IMR-90 (cell line): ENCODE data around the gene HOXB8. TPM values are rescaled to one million over a fixed set of nuclear protein-coding genes. Genes with fewer than 3 reads are reported as not detected.

Experiments used
- ATAC-seq: fragments of 200-7000 bp; cut with Tn5 transposase; 2 replicates; pipeline ENCODE4 v1.9.1; 2020; ENCODE audit warnings: low read depth, mild to moderate bottlenecking, moderate library complexity
- BruUV-seq: library from RNA; stranded (reverse); fragments of 400-500 nt; replicated peaks from 2 replicates; lab custom pipeline; 2021; lab: Mats Ljungman, UMichigan
- CTCF ChIA-PET: fragments of 300-600 bp; formaldehyde crosslinking; extraction: SDS; loops from one replicate; lab custom pipeline; 2021; ENCODE audit warnings: antibody characterized with exemption; lab: Yijun Ruan, JAX
- POLR2A ChIA-PET: fragments of 300-600 bp; sonication (Branson Sonifier 250); formaldehyde crosslinking; loops from one replicate; lab custom pipeline; 2022; ENCODE audit warnings: antibody characterized with exemption; ENCODE audit not compliant: unreplicated experiment; lab: Charles Lee
- DNase-seq: peaks from one replicate; pipeline ENCODE4 v3.0.0; 2013
- H2AFZ ChIP-seq: replicated peaks from 2 replicates; pipeline ENCODE3; 2013; ENCODE audit warnings: low read length, mild to moderate bottlenecking; ENCODE audit not compliant: poor library complexity
- H2AK5ac ChIP-seq: 2 replicates; pipeline ENCODE4 v1.6.1; 2013; ENCODE audit warnings: low read depth, low read length, inconsistent platforms
- H2AK9ac ChIP-seq: replicated peaks from 2 replicates; pipeline ENCODE3; 2013; ENCODE audit warnings: mild to moderate bottlenecking, low read depth, low read length, moderate library complexity; ENCODE audit not compliant: poor library complexity
- H2BK120ac ChIP-seq: 2 replicates; pipeline ENCODE4 v1.6.1; 2013; ENCODE audit warnings: low read depth, low read length, inconsistent platforms
- H2BK15ac ChIP-seq: 3 replicates; pipeline ENCODE4 v1.6.1; 2013; ENCODE audit warnings: low read depth, low read length, inconsistent platforms
- H2BK20ac ChIP-seq: 2 replicates; pipeline ENCODE4 v1.6.1; 2013; ENCODE audit warnings: low read depth, mild to moderate bottlenecking, inconsistent platforms, low read length, moderate library complexity
- H2BK5ac ChIP-seq: 2 replicates; pipeline ENCODE4 v1.6.1; 2013; ENCODE audit warnings: mild to moderate bottlenecking, low read depth, low read length, inconsistent platforms; ENCODE audit not compliant: poor library complexity, severe bottlenecking
- H3K14ac ChIP-seq: replicated peaks from 2 replicates; pipeline ENCODE4 v1.6.1; 2013; ENCODE audit warnings: low read depth, low read length, inconsistent platforms
- H3K18ac ChIP-seq: 2 replicates; pipeline ENCODE4 v1.6.1; 2013; ENCODE audit warnings: low read depth, low read length, control low read depth
- H3K23ac ChIP-seq: 2 replicates; pipeline ENCODE4 v1.6.1; 2013; ENCODE audit warnings: low read depth, low read length, inconsistent platforms
- H3K27ac ChIP-seq: 2 replicates; pipeline ENCODE4 v1.5.1; 2013; ENCODE audit warnings: mild to moderate bottlenecking, control low read depth, low read length; ENCODE audit not compliant: insufficient read depth
- H3K27me3 ChIP-seq: 2 replicates; pipeline ENCODE4 v1.6.1; 2013; ENCODE audit warnings: low read length; ENCODE audit not compliant: control insufficient read depth, insufficient read depth
- H3K36me3 ChIP-seq: 2 replicates; pipeline ENCODE4 v1.6.1; 2013; ENCODE audit warnings: low read length, mixed read lengths; ENCODE audit not compliant: control insufficient read depth, insufficient read depth
- H3K4ac ChIP-seq: 2 replicates; pipeline ENCODE4 v1.6.1; 2013; ENCODE audit warnings: low read depth, low read length, inconsistent platforms
- H3K4me1 ChIP-seq: 2 replicates; pipeline ENCODE4 v1.6.1; 2013; ENCODE audit warnings: low read length, mixed read lengths; ENCODE audit not compliant: control insufficient read depth, insufficient read depth
- H3K4me2 ChIP-seq: 2 replicates; pipeline ENCODE4 v1.6.1; 2013; ENCODE audit warnings: low read depth, mild to moderate bottlenecking, control low read depth, low read length, moderate library complexity
- H3K4me3 ChIP-seq: 2 replicates; pipeline ENCODE4 v1.5.1; 2013; ENCODE audit warnings: low read depth, mild to moderate bottlenecking, control low read depth, low read length, moderate library complexity; ENCODE audit not compliant: insufficient read depth
- H3K56ac ChIP-seq: 2 replicates; pipeline ENCODE4 v1.6.1; 2013; ENCODE audit warnings: low read length, inconsistent platforms; ENCODE audit not compliant: insufficient read depth; ENCODE audit errors: extremely low read depth
- H3K79me1 ChIP-seq, 2 experiments: 2 replicates each; pipeline ENCODE4 v1.6.1; 2013; ENCODE audit warnings: low read length in 2 of 2, inconsistent platforms in 1 of 2, low read depth in 1 of 2
- H3K9ac ChIP-seq: 2 replicates; pipeline ENCODE4 v1.6.1; 2013; ENCODE audit warnings: low read depth, low read length, control low read depth
- H3K9me1 ChIP-seq: 2 replicates; pipeline ENCODE4 v1.6.1; 2013; ENCODE audit warnings: low read length, inconsistent platforms; ENCODE audit not compliant: insufficient read depth
- H3K9me3 ChIP-seq: 2 replicates; pipeline ENCODE4 v1.6.1; 2013; ENCODE audit warnings: low read length; ENCODE audit not compliant: control insufficient read depth, insufficient read depth
- H4K20me1 ChIP-seq: 2 replicates; pipeline ENCODE4 v1.6.1; 2013; ENCODE audit warnings: low read length, inconsistent platforms; ENCODE audit not compliant: insufficient read depth
- H4K5ac ChIP-seq: 2 replicates; pipeline ENCODE4 v1.6.1; 2013; ENCODE audit warnings: mild to moderate bottlenecking, low read depth, low read length, control low read depth
- H4K8ac ChIP-seq, 2 experiments: 2 replicates each; pipeline ENCODE4 v1.6.1; 2013; ENCODE audit warnings: low read depth in 2 of 2, low read length in 2 of 2, control low read depth in 1 of 2, inconsistent platforms in 1 of 2
- H4K91ac ChIP-seq: 2 replicates; pipeline ENCODE4 v1.6.1; 2013; ENCODE audit warnings: low read depth, low read length, inconsistent platforms; ENCODE audit not compliant: insufficient read depth
- BHLHE40 ChIP-seq: fragments of 150-350 bp; IDR thresholded peaks from 2 replicates; pipeline ENCODE4 v1.6.1; 2016; ENCODE audit warnings: mild to moderate bottlenecking, low read depth, low read length
- CEBPB ChIP-seq: IDR thresholded peaks from 2 replicates; pipeline ENCODE4 v1.6.1; 2012; ENCODE audit warnings: low read depth, low read length, improper control_type of control experiment
- CHD1 ChIP-seq: IDR thresholded peaks from 2 replicates; pipeline ENCODE4 v1.6.1; 2012; ENCODE audit warnings: low read depth, low read length, improper control_type of control experiment
- ELK1 ChIP-seq: fragments of 150-350 bp; IDR thresholded peaks from 2 replicates; pipeline ENCODE4 v1.6.1; 2016; ENCODE audit warnings: low read depth, mild to moderate bottlenecking, low read length, moderate library complexity, borderline replicate concordance
- FOS ChIP-seq: fragments of 150-350 bp; IDR thresholded peaks from 2 replicates; pipeline ENCODE4 v1.6.1; 2016; ENCODE audit warnings: low read depth, low read length
- MAZ ChIP-seq: IDR thresholded peaks from 2 replicates; pipeline ENCODE4 v1.6.1; 2012; ENCODE audit warnings: low read depth, mild to moderate bottlenecking, low read length, improper control_type of control experiment, moderate library complexity, borderline replicate concordance
- MXI1 ChIP-seq: IDR thresholded peaks from 2 replicates; pipeline ENCODE4 v1.6.1; 2012; ENCODE audit warnings: low read depth, mild to moderate bottlenecking, low read length, moderate library complexity, borderline replicate concordance
- NFE2L2 ChIP-seq: fragments of 150-350 bp; IDR thresholded peaks from 2 replicates; pipeline ENCODE4 v1.6.1; 2016; ENCODE audit warnings: low read depth, mild to moderate bottlenecking, low read length
- RFX5 ChIP-seq: IDR thresholded peaks from 2 replicates; pipeline ENCODE4 v1.8.0; 2012; ENCODE audit warnings: low read depth, mild to moderate bottlenecking, low read length, moderate library complexity
- SMC3 ChIP-seq: fragments of 150-350 bp; IDR thresholded peaks from 2 replicates; pipeline ENCODE4 v1.6.1; 2016; ENCODE audit warnings: low read depth, mild to moderate bottlenecking, antibody characterized with exemption, low read length, moderate library complexity
- WGBS, 2 experiments: methylation state at CpG; one replicate each; pipeline versions ENCODE4 v1.1.5 to v1.1.7; 2013; ENCODE audit warnings: missing lambda C conversion rate in 2 of 2; ENCODE audit not compliant: insufficient read length in 1 of 2; ENCODE audit errors: extremely low coverage in 2 of 2; 5-methylcytosine and 5-hydroxymethylcytosine counted together
- dilution Hi-C: fragments of 300-500 bp; cut with HindIII; formaldehyde crosslinking; loops from one replicate; pipeline ENCODE4 v1.14.3; 2018; ENCODE audit warnings: low sequenced_read_pairs; ENCODE audit not compliant: unreplicated experiment
- in situ Hi-C: fragments of 300-500 bp; cut with MboI; formaldehyde crosslinking; loops from 3 replicates; pipeline ENCODE4 v1.14.3; 2019; ENCODE audit warnings: low sequenced_read_pairs, inconsistent platforms, mixed read lengths
- intact Hi-C: fragments of 100-400 bp; cut with micrococcal nuclease; formaldehyde crosslinking; loops from 2 replicates; pipeline ENCODE4 v1.10.0; 2022
- polyA plus RNA-seq, 3 experiments: library from polyadenylated mRNA; depleted of rRNA; stranded (reverse); fragments of >200 nt; gene quantifications; 2 replicates each; pipeline ENCODE4 v1.2.3, GENCODE V29; 2012; ENCODE audit warnings: low replicate concordance in 1 of 3
- total RNA-seq: library from RNA; depleted of rRNA; stranded (reverse); fragments of >200 nt; gene quantifications from 2 replicates; pipeline ENCODE4 v1.2.3, GENCODE V29; 2012
- TF ChIP-seq, protein P1 (sequence below): fragments of 150-350 bp; IDR thresholded peaks from 2 replicates; pipeline ENCODE4 v1.6.1; 2017; ENCODE audit warnings: mild to moderate bottlenecking, antibody characterized with exemption, low read length, low read depth
- TF ChIP-seq, protein P2 (sequence below): conservative IDR thresholded peaks from 2 replicates; pipeline ENCODE4 v1.5.1; 2012; ENCODE audit warnings: mild to moderate bottlenecking, low read depth, low read length, improper control_type of control experiment

The HOXB8 gene
- total and polyA plus RNA-seq, 2 of the 4 experiments (the other 2 are of a cell fraction): 0.54 to 5.3 TPM

DNA sequence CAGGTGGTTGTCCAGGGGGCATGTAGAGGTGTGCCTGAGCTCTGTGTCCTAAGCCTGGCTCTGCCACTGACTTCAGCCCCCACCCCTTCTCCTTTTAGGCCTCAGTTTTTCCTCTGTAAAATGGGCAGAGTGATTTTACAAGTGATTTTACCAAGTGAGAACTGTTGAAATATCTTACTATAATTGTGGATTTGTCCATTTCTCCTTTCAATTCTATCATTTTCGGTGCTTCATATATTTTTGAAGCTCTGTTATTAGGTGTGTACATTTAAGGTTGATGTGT lies 32.8 kb upstream of the HOXB8 start:
- no CpG with 5 or more reads among the region's 1 CpG for WGBS, 2 experiments
- no peak overlapping the region for H2BK15ac ChIP-seq
- dilution Hi-C loops: no loop called here
- CTCF ChIA-PET: interaction anchor here (0.6 kb wide), 1 partner anchor 311 kb away, joined by 4 read pairs; no protein-coding TSS in a partner anchor
- H3K9me1 ChIP-seq: no peaks in the 10 kb centered on the region
- no peak overlapping the region for H3K4me2 ChIP-seq
- H3K4me3 ChIP-seq: no peak overlapping the region
- no peaks in the 10 kb centered on the region for H4K20me1 ChIP-seq
- H2AK5ac ChIP-seq: no peak overlapping the region
- no peak for ATAC-seq
- no peak overlapping the region; the same call in 1 of the 2 replicates for H3K23ac ChIP-seq
- no peak overlapping the region for H4K5ac ChIP-seq
- intact Hi-C loops: no loop called here
- no peak overlapping the region for H2BK120ac ChIP-seq
- H3K4me1 ChIP-seq: no peaks in the 10 kb centered on the region
- no peak overlapping the region for H3K18ac ChIP-seq
- TF ChIP-seq FOS (no peak), SMC3 (no peak), MXI1 (no peak), RFX5 (no peak), CHD1 (no peak), NFE2L2 (no peak), ELK1 (no peak), MAZ (no peak), BHLHE40 (no peak), CEBPB (no peak)
- TF ChIP-seq, protein P1, sequence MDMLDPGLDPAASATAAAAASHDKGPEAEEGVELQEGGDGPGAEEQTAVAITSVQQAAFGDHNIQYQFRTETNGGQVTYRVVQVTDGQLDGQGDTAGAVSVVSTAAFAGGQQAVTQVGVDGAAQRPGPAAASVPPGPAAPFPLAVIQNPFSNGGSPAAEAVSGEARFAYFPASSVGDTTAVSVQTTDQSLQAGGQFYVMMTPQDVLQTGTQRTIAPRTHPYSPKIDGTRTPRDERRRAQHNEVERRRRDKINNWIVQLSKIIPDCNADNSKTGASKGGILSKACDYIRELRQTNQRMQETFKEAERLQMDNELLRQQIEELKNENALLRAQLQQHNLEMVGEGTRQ: no peak
- TF ChIP-seq, protein P2, sequence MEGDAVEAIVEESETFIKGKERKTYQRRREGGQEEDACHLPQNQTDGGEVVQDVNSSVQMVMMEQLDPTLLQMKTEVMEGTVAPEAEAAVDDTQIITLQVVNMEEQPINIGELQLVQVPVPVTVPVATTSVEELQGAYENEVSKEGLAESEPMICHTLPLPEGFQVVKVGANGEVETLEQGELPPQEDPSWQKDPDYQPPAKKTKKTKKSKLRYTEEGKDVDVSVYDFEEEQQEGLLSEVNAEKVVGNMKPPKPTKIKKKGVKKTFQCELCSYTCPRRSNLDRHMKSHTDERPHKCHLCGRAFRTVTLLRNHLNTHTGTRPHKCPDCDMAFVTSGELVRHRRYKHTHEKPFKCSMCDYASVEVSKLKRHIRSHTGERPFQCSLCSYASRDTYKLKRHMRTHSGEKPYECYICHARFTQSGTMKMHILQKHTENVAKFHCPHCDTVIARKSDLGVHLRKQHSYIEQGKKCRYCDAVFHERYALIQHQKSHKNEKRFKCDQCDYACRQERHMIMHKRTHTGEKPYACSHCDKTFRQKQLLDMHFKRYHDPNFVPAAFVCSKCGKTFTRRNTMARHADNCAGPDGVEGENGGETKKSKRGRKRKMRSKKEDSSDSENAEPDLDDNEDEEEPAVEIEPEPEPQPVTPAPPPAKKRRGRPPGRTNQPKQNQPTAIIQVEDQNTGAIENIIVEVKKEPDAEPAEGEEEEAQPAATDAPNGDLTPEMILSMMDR: no peak
- H2AFZ ChIP-seq: no peak overlapping the region
- H3K27ac ChIP-seq: no peak overlapping the region
- no peak for DNase-seq
- H3K9me3 ChIP-seq: no peaks in the 10 kb centered on the region; the same call in 1 of the 2 replicates
- in situ Hi-C loops: loop anchor here (10.0 kb wide), 1 partner anchor 57 kb away; no protein-coding TSS in a partner anchor
- no peak overlapping the region for H3K14ac ChIP-seq
- POLR2A ChIA-PET: no interaction called here
- no peaks in the 10 kb centered on the region for H3K79me1 ChIP-seq
- H3K36me3 ChIP-seq: no peaks in the 10 kb centered on the region
- no peak overlapping the region for H3K56ac ChIP-seq
- no peak overlapping the region for H4K8ac ChIP-seq
- peaks cover 58% of the 10 kb centered on the region for H3K27me3 ChIP-seq
- no TSS peak for BruUV-seq
- no peak overlapping the region for H2BK20ac ChIP-seq
- no peak overlapping the region for H2BK5ac ChIP-seq
- H3K4ac ChIP-seq: no peak overlapping the region
- no peak overlapping the region for H4K91ac ChIP-seq
- no peak overlapping the region for H3K9ac ChIP-seq
- H2AK9ac ChIP-seq: no peak overlapping the region
